Measurements from ENCODE around the gene KRT28.

The KRT28 gene

DNA sequence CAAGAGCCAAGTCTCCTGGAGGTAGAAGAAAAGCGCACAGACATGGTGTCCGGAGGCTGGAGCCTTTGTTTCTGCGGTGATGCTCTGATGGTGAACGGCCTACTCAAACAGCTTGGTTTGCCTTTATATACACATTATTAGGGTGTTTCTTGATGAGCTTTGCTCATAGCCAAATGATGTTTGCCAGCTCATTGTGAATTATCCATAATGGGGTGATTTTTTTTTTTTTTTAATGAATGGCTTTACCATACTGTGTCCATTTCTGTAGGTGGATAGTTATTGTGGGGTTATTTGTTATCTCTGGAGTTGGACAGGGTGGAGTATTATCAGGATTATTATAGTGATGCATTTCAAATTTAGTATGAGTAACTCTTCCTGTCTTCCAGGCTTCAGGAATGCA is 17.3 kb downstream of the KRT28 start, which contains the start of gene KRT27:
TSS of gene KRT27 (minus strand) at position 101 of the 400 bp plus-strand sequence. CDS start at position 44, 57 bp downstream.
- no peak for DNase-seq
- no peaks in the 10 kb centered on the region for H3K4me1 ChIP-seq (ENCODE audit: control insufficient read depth, insufficient read depth, low read length, poor library complexity, severe bottlenecking)
- no peak within 1 kb of the TSS for H3K4me3 ChIP-seq (ENCODE audit: insufficient read depth, low read depth, low read length, poor library complexity, severe bottlenecking)
- H3K9me3 ChIP-seq (ENCODE audit: control insufficient read depth, low read length): no peaks in the 10 kb centered on the region
- H3K27ac ChIP-seq (ENCODE audit: insufficient read depth, low read length, poor library complexity, severe bottlenecking): no peak within 1 kb of the TSS
- no peaks in the 10 kb centered on the region for H3K36me3 ChIP-seq (ENCODE audit: control insufficient read depth, insufficient read depth, low read length)
- H3K27me3 ChIP-seq (replicated peaks; ENCODE audit: control insufficient read depth, insufficient read depth, low read length, poor library complexity, severe bottlenecking): peaks cover 10% of the 10 kb centered on the region

DNA sequence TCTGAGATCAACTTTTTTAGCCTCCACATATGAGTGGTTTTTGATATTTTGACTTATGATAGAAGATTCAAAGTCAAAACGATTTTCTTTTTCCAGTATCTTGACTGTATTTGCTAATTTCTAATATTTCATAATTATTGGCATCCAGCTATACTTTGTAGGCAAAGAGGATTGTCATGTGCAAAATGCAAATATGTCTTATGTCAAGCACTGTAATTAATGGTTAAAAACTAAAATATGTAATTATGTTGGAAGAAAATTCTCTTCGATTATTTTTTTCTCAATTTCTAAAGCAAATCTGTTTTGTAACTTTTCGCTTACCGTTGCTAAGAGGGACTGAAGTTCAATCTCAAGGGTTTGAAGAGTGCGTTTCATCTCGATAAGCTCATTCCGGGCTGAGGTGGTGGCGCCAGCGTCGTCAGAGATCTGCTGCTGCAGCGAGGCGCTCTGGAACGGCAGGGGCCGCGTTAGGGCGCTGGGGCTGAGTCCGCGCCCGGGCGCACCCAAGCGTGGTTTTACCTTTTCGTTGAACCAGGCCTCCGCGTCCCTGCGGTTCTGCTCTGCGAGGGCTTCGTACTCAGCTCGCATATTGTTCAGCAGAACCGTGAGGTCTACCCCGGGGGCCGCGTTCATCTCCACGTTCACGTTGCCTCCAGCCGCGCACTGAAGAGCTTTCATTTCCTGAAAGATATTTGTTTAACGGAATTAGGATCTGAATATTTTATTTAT is 20.4 kb downstream of the KRT28 start:
- Histone ChIP-seq H3K4me1 (ENCODE audit: control insufficient read depth, insufficient read depth, low read length, poor library complexity, severe bottlenecking) (no peaks in the 10 kb centered on the region), H3K4me3 (ENCODE audit: insufficient read depth, low read depth, low read length, poor library complexity, severe bottlenecking) (peak overlapping the region; percentile 7), H3K36me3 (ENCODE audit: control insufficient read depth, insufficient read depth, low read length) (no peaks in the 10 kb centered on the region), H3K27me3 (replicated peaks; ENCODE audit: control insufficient read depth, insufficient read depth, low read length, poor library complexity, severe bottlenecking) (peaks cover 10% of the 10 kb centered on the region), H3K27ac (ENCODE audit: insufficient read depth, low read length, poor library complexity, severe bottlenecking) (no peak overlapping the region), H3K9me3 (ENCODE audit: control insufficient read depth, low read length) (no peaks in the 10 kb centered on the region)
- no peak for DNase-seq

DNA sequence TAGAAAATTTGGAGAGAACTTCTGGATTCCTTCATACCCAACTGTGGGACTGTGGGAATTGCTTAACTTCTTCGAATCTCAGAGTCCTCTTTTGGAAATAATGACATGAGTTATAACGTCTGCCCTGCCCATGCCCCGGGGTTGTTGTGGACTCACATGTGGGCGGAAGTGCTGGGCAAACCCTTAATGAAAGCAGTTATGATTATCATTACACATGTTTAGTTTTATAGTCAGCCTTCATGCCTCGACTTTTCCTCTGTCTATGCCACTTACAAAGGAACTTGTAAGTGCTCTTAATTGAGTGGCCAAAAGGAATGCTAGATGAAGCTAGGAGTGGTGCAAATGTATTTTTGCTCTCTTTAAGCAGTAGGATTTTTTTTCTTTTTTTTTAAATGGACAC is 21.3 kb downstream of the KRT28 start:
- H3K9me3 ChIP-seq (ENCODE audit: control insufficient read depth, low read length): no peaks in the 10 kb centered on the region
- no peaks in the 10 kb centered on the region for H3K4me1 ChIP-seq (ENCODE audit: control insufficient read depth, insufficient read depth, low read length, poor library complexity, severe bottlenecking)
- H3K36me3 ChIP-seq (ENCODE audit: control insufficient read depth, insufficient read depth, low read length): no peaks in the 10 kb centered on the region
- H3K27me3 ChIP-seq (replicated peaks; ENCODE audit: control insufficient read depth, insufficient read depth, low read length, poor library complexity, severe bottlenecking): peaks cover 10% of the 10 kb centered on the region
- no peak overlapping the region for H3K4me3 ChIP-seq (ENCODE audit: insufficient read depth, low read depth, low read length, poor library complexity, severe bottlenecking)
- H3K27ac ChIP-seq (ENCODE audit: insufficient read depth, low read length, poor library complexity, severe bottlenecking): no peak overlapping the region
- DNase-seq: no peak

DNA sequence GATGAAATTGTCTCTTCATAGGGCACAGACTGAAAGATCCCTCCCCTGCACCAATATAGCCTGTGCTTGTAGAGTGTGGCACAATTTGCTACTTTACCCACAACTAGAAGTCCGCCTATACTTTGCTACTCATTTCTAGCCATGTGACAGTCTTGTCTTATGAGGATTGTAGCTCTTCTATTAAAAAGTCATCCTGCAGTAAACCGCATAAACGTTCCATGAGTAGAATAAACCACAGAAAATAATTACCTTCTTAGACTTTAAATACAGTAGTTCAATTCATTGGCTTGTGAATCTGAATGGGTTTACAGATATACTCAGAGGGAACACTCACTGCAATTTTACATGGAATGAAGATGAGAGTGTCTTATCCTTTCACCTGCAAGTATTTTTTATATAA is 21.8 kb downstream of the KRT28 start:
- Histone ChIP-seq H3K4me3 (ENCODE audit: insufficient read depth, low read depth, low read length, poor library complexity, severe bottlenecking) (no peak overlapping the region), H3K27ac (ENCODE audit: insufficient read depth, low read length, poor library complexity, severe bottlenecking) (no peak overlapping the region), H3K36me3 (ENCODE audit: control insufficient read depth, insufficient read depth, low read length) (no peaks in the 10 kb centered on the region), H3K27me3 (replicated peaks; ENCODE audit: control insufficient read depth, insufficient read depth, low read length, poor library complexity, severe bottlenecking) (peaks cover 10% of the 10 kb centered on the region), H3K9me3 (ENCODE audit: control insufficient read depth, low read length) (no peaks in the 10 kb centered on the region), H3K4me1 (ENCODE audit: control insufficient read depth, insufficient read depth, low read length, poor library complexity, severe bottlenecking) (no peaks in the 10 kb centered on the region)
- no peak for DNase-seq

DNA sequence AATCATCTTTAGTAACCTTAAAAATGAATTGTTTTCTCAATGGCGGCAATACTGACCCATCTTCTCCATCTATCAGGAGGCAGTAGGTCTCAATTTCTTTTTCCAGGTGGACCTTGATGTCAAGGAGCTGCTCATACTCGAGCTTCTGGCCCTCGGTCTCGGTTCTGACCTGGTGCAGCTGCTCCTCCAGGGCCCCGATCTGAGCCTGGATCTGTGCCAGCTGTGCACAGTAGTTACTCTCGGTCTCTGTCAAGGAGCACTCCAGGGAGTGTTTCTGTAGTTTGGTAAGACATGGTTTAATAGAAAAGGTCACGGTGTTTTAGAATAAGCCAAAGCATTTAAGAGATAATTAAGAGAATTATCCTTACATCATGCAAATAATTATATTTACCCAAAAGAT is 22.3 kb downstream of the KRT28 start:
- Histone ChIP-seq H3K4me1 (ENCODE audit: control insufficient read depth, insufficient read depth, low read length, poor library complexity, severe bottlenecking) (no peaks in the 10 kb centered on the region), H3K9me3 (ENCODE audit: control insufficient read depth, low read length) (no peaks in the 10 kb centered on the region), H3K36me3 (ENCODE audit: control insufficient read depth, insufficient read depth, low read length) (no peaks in the 10 kb centered on the region), H3K27me3 (replicated peaks; ENCODE audit: control insufficient read depth, insufficient read depth, low read length, poor library complexity, severe bottlenecking) (peaks cover 10% of the 10 kb centered on the region), H3K4me3 (ENCODE audit: insufficient read depth, low read depth, low read length, poor library complexity, severe bottlenecking) (no peak overlapping the region), H3K27ac (ENCODE audit: insufficient read depth, low read length, poor library complexity, severe bottlenecking) (no peak overlapping the region)
- no peak for DNase-seq

DNA sequence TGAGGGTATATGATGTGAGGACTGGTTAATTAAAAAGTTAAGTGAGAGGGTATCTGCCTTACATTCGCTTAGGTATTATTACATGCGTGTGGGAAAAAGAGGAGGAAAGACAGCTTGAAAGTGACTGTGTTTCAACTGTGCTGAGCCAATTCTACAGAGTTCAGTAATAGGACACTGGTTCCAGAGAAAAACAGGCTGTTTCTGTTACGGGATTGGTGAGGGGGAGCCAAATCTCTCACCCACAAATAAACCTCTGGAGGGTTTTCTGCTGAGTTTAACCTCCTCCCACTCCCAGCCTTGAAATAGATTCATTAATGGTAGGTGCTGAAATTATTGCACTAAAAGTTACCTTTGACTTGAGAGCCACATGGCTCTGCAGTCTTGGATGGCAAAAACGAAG is 23.8 kb downstream of the KRT28 start:
- H3K27me3 ChIP-seq (replicated peaks; ENCODE audit: control insufficient read depth, insufficient read depth, low read length, poor library complexity, severe bottlenecking): peaks cover 10% of the 10 kb centered on the region
- H3K27ac ChIP-seq (ENCODE audit: insufficient read depth, low read length, poor library complexity, severe bottlenecking): no peak overlapping the region
- DNase-seq: no peak
- no peaks in the 10 kb centered on the region for H3K36me3 ChIP-seq (ENCODE audit: control insufficient read depth, insufficient read depth, low read length)
- H3K4me3 ChIP-seq (ENCODE audit: insufficient read depth, low read depth, low read length, poor library complexity, severe bottlenecking): no peak overlapping the region
- no peaks in the 10 kb centered on the region for H3K4me1 ChIP-seq (ENCODE audit: control insufficient read depth, insufficient read depth, low read length, poor library complexity, severe bottlenecking)
- no peaks in the 10 kb centered on the region for H3K9me3 ChIP-seq (ENCODE audit: control insufficient read depth, low read length)

DNA sequence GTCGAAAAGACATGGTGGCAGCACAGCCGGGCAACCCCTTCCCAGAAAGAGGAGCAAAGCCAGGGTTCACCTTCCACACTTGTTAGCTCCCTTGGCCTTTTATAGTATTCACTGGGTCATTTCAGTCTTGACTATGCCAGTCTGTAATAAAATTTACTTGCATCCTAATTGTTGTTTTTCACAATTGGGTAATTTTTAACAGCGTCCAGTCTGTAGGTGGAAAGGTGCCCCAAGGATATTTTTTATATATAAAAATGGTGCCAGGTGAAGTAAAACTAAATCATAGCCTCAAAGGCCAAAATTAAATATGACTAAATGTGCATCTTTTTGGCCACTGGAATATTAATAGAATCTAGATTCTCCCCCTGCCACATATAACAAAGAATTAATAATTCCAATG is 27.7 kb downstream of the KRT28 start, which contains the start of gene KRT26:
TSS of gene KRT26 (minus strand) at position 101 of the 400 bp plus-strand sequence. CDS start at position 13, 88 bp downstream.
- Histone ChIP-seq H3K27ac (ENCODE audit: insufficient read depth, low read length, poor library complexity, severe bottlenecking) (no peak within 1 kb of the TSS), H3K27me3 (replicated peaks; ENCODE audit: control insufficient read depth, insufficient read depth, low read length, poor library complexity, severe bottlenecking) (no peaks in the 10 kb centered on the region), H3K4me1 (ENCODE audit: control insufficient read depth, insufficient read depth, low read length, poor library complexity, severe bottlenecking) (no peaks in the 10 kb centered on the region), H3K4me3 (ENCODE audit: insufficient read depth, low read depth, low read length, poor library complexity, severe bottlenecking) (no peak within 1 kb of the TSS), H3K36me3 (ENCODE audit: control insufficient read depth, insufficient read depth, low read length) (no peaks in the 10 kb centered on the region), H3K9me3 (ENCODE audit: control insufficient read depth, low read length) (no peaks in the 10 kb centered on the region)
- DNase-seq: no peak

DNA sequence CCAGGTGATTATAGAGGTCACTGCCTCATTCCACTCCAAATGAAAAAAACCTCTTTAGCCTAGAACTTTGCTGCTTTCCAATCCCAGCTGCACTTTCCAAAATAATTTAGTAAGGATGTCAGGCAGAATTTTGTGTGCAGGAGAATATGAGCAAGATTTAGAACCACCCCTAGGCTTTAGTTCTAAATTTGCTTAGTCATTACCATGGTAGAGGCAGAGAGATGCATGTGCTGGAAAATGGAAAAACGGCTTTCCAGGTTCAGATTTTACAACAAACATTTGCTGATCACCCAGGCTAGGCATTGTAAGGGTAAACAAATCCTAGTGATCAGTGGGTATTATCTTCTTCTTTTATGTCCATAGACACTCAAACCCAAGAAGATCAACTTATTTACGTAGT is 34.1 kb downstream of the KRT28 start:
- Histone ChIP-seq H3K27me3 (replicated peaks; ENCODE audit: control insufficient read depth, insufficient read depth, low read length, poor library complexity, severe bottlenecking) (no peaks in the 10 kb centered on the region), H3K9me3 (ENCODE audit: control insufficient read depth, low read length) (no peaks in the 10 kb centered on the region), H3K36me3 (ENCODE audit: control insufficient read depth, insufficient read depth, low read length) (no peaks in the 10 kb centered on the region), H3K4me1 (ENCODE audit: control insufficient read depth, insufficient read depth, low read length, poor library complexity, severe bottlenecking) (no peaks in the 10 kb centered on the region), H3K4me3 (ENCODE audit: insufficient read depth, low read depth, low read length, poor library complexity, severe bottlenecking) (no peak overlapping the region), H3K27ac (ENCODE audit: insufficient read depth, low read length, poor library complexity, severe bottlenecking) (no peak overlapping the region)
- DNase-seq: no peak

DNA sequence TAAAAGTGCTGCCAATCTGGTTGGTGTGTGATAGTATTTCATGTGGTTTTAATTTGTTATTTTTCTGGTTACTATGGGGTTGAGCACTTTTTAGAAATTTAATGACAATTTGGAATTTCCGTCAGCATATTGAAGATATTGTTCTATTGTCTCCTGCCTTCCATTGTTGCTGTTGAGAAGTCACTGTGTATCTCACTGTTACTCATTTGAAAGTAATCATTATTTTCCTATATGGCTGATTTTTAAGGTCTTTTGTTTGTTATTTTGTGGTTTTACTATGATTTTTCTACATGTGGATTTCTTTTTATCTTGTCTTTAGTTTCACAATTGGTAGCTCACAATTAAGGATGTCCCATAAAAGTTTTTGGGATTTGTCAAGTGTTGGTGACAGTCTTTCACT is 36.0 kb downstream of the KRT28 start:
- Histone ChIP-seq H3K36me3 (ENCODE audit: control insufficient read depth, insufficient read depth, low read length) (no peaks in the 10 kb centered on the region), H3K4me3 (ENCODE audit: insufficient read depth, low read depth, low read length, poor library complexity, severe bottlenecking) (no peak overlapping the region), H3K4me1 (ENCODE audit: control insufficient read depth, insufficient read depth, low read length, poor library complexity, severe bottlenecking) (no peaks in the 10 kb centered on the region), H3K9me3 (ENCODE audit: control insufficient read depth, low read length) (no peaks in the 10 kb centered on the region), H3K27ac (ENCODE audit: insufficient read depth, low read length, poor library complexity, severe bottlenecking) (no peak overlapping the region), H3K27me3 (replicated peaks; ENCODE audit: control insufficient read depth, insufficient read depth, low read length, poor library complexity, severe bottlenecking) (no peaks in the 10 kb centered on the region)
- DNase-seq: no peak

DNA sequence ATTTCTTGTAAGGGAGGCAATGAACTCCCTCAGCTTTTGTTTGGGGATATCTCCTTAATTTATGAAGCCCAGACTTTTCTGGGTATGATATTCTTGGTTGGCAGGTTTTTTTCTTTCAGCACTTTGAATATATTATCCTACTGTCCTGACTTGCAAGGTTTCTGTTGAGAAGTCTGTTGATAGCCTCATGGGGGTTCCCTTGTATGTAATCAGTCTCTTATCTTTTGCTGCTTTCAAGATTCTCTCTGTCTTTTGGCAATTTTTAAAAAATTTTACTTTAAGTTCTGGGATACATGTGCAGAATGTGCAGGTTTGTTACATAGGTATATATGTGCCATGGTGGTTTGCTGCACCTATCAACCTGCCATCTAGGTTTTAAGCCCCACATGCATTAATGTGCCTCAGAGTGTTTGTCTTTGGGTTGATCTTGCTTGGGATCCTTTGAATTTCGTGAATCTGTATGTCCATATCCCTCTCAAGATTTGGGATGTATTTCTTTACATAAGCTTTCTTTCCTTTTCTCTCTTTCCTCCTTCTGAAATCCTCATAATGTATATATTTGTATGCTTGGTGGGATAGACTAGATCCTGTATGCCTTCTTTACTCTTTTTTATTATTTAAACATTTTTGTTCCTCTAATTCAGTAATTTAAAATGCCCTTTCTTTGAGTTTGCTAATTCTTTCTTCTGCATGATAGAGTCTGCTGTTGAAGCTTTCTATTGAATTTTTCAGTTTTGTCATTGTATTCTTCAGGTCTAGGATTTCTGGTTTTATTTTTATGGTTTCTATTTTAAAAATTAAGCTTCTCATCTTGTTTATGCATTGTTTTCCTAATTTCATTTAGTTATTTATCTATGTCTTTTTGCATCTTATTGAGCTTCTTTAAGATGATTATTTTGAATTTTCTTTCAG is 39.4 kb downstream of the KRT28 start:
- DNase-seq: no peak
- Histone ChIP-seq H3K27me3 (replicated peaks; ENCODE audit: control insufficient read depth, insufficient read depth, low read length, poor library complexity, severe bottlenecking) (no peaks in the 10 kb centered on the region), H3K36me3 (ENCODE audit: control insufficient read depth, insufficient read depth, low read length) (no peaks in the 10 kb centered on the region), H3K9me3 (ENCODE audit: control insufficient read depth, low read length) (no peaks in the 10 kb centered on the region), H3K4me3 (ENCODE audit: insufficient read depth, low read depth, low read length, poor library complexity, severe bottlenecking) (no peak overlapping the region), H3K4me1 (ENCODE audit: control insufficient read depth, insufficient read depth, low read length, poor library complexity, severe bottlenecking) (no peaks in the 10 kb centered on the region), H3K27ac (ENCODE audit: insufficient read depth, low read length, poor library complexity, severe bottlenecking) (no peak overlapping the region)
